ENCODE data around the gene ARPP21.

Gene ARPP21

DNA sequence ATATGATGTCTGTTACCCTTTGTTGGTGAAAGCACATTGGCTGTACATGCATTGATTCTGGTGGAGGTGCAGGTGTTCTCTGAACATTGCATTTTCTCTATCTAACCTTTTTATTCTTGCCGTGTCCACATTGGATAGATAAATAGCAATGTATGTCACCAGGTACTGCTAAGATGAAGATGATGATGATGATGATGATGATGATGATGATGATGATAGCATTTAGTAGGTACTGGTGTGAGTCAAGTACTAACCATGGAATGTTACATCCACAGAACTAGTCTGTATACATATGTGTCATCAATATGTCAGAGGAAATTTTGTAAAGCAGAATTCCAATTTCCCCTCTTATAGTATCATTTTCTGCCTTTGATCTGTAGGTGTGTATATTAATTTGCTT, 36.3 kb downstream of the ARPP21 start:
- no peak for DNase-seq (ENCODE audit: low read depth in 2 of 2)

DNA sequence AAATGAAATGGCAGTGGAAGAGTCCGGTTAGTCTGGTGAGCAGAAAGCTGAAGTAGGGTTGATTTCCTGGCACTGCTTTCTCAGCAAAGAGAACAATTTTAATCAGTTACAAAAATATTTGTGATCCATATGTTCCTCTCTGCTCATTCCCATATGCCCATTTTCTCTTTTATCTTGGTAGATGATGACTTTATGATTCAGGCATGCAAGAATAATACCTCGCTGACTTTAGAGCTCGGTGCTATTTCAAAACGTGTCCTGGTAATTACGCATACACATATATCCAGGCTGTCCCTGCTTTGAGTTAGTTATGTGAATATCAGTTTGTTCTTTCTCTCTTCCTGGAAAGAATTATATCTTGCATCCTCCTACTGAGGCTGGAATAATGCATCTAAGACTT, 38.5 kb downstream of the ARPP21 start:
- DNase-seq (ENCODE audit: low read depth in 2 of 2), result no peak

GRCh38 chr3:35678643-35679161, 39.4 kb downstream of the ARPP21 start:
- no peak for DNase-seq (ENCODE audit: low read depth in 2 of 2)

DNA sequence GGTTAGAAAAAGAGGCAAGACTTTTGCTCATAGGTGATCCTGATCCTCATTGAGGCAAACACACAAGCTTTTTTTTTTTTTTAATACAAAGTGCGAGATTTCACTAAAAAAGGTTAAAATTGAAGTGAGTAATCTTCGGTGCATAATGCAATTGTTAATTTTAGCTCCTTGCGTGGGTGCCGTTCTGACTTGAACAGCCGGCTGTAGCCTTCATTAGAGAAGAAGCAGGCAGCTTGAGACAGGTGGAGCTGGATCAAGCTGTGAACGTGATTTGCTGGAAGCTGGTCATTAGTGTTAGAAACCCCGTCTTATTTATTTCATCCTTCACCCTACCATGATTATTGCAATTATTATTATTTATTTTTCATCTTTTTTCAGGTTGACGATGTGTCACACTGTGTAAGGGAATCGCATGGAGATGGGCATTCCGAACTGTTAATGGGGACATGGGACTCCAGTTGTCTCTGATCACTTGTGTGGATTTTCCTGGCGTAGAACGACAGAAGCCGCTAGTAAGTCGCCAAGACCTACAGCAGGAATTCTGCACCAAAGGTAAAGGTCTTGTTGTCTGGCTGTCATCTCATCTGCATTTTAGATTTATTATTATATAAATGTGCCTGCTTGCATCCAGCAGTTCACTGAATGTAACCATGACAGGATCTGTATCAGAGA, 40.2 kb downstream of the ARPP21 start:
- DNase-seq (ENCODE audit: low read depth in 2 of 2), result no peak

DNA sequence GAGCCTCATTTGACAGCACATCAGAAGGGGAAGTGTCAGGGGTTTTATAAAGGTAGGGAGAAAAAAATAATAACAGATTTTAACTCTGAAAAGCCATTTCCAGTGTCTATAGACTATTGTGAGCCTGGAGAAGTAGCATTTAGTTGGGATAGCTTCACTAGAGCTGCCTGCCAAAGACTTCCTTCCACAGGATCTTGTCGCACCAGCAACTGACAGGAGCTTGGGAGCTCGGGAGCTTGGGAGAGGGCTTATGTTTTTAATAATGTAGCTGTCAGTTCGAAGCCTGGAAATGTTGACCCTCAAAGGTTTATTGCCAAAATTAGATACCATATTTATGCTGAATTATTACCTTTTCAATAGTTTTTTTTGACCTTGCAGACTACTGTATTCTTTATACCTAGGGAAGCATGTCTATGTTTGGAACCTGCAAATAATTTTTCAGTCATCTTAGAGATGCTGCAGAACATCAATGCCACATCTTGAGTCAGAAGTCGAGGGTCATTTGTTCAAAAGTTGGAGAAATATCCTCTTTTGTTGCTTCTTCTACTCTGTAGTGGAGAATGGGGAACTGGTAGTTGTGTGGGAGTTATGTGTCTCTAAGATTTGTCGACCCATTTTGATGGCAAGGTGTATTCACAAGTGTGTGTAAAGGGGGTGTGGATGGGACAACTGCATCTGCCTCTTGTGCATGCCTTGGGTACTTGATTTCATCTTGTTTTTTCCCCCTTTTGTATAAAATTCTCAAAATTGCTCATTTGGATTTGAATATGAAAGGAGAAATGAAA, 41.7 kb downstream of the ARPP21 start:
- no peak for DNase-seq (ENCODE audit: low read depth in 2 of 2)

GRCh38 chr3:35685153-35685552, 45.8 kb downstream of the ARPP21 start:
- DNase-seq (ENCODE audit: low read depth in 2 of 2), result no peak

GRCh38 chr3:35688826-35689225, 49.5 kb downstream of the ARPP21 start:
- no peak for DNase-seq (ENCODE audit: low read depth in 2 of 2)

DNA sequence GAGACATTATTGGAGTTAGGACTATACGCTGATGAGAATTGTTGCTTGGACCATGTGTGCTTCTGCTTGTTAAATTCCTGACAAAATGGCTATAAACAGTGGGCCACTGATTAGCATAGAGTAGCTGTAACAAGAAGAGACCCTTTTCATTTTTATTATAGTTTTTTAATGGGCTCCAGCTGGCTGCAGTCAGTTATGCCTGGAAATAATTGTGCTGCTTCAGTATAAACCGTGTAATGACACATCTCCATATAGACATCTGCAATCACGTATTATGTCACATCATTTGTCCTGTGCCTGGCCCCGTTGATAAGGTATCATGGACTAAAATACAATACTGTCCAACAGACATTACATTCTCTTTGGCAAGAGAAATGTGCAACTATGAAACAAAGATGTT, 50.9 kb downstream of the ARPP21 start:
- DNase-seq (ENCODE audit: low read depth in 2 of 2), result no peak

DNA sequence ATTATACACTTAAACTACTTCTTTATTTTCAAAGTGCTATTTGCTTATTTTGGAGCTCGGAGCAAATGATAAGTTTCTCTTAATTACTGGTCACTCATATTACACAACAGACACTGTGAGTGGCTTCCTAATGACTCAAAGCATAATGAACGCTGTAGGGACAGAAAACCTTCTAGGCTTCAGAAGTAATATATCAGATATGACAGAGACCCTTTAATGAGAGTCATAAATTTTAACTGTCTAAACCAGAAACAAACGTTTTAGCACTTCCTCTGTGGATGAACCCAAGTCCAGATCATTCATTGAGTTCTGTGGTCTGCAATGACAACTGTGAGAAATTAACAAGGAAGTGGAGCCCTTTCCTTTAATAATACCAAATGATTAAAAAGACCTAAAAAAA, 66.6 kb downstream of the ARPP21 start:
- DNase-seq (ENCODE audit: low read depth in 2 of 2), result no peak

GRCh38 chr3:35707904-35708303, 68.6 kb downstream of the ARPP21 start:
- DNase-seq (ENCODE audit: low read depth in 2 of 2), result no peak

DNA sequence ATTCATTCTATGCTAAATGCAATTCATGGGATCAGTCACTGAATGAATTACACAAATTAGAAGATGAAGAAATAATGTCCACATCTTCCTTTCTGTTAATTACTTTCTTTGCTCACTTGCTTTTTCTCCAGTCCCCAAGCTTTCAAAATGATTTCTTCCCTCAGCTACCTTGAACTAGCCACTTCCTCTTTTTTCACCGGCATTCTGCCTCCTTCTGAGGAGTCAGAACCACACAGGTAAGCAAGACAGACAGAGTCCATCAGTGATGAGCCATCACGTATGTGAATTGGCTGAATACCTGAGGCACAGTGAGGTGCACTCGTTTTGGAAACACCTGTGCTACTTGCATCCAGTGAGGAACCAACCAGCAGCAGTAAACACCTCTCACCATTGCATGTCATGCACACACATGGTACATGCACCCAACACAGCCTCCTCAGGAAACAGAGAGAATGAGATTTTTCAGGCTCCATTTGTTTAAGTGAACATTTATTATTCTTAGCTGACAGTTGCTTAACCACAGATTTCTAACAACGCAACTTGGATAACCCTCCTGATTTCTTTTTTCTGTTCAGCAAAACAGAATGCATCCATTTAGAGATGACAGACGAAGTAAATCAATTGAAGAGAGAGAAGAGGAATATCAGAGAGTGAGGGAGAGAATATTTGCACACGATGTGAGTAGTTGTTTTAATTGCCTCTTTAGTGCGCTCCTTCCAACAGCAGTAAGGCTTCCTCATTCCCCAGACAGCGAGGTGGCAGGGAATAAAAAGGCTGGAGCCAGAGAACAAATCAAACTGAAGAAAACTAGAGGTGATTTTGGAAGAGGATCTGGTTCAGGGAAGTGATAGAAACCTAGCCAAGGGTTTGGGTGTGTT, 69.3 kb downstream of the ARPP21 start:
- no peak for DNase-seq (ENCODE audit: low read depth in 2 of 2)

GRCh38 chr3:35709691-35710090, 70.4 kb downstream of the ARPP21 start:
- DNase-seq (ENCODE audit: low read depth in 2 of 2), result no peak

DNA sequence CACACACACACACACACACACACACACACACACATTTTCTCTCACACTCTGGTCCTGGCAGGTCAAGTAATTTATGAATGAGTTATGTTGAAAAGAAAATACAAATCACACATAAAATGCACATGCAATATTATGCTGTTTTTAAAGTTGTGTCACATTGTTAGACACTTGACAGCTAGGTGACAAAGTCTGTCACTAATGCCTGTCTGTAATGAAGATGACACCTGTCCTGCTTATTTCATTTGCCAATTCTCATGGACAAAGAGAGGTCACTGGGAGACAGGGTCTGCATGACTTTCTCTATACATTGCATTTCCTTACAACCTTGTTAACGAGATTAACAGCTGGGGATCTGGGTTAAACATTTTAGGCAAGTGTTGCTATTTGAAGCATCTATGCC, 71.2 kb downstream of the ARPP21 start:
- no peak for DNase-seq (ENCODE audit: low read depth in 2 of 2)

GRCh38 chr3:35718921-35719320, 79.6 kb downstream of the ARPP21 start:
- no peak for DNase-seq (ENCODE audit: low read depth in 2 of 2)

GRCh38 chr3:35721628-35722027, 82.3 kb downstream of the ARPP21 start:
- DNase-seq (ENCODE audit: low read depth in 2 of 2), result no peak

- DNase-seq (ENCODE audit: low read depth in 2 of 2), result no peak
These were observed 83.6 kb downstream of the ARPP21 start for GRCh38 chr3:35722902-35723301.

GRCh38 chr3:35723480-35724097, 84.3 kb downstream of the ARPP21 start:
- DNase-seq (ENCODE audit: low read depth in 2 of 2), result no peak

DNA sequence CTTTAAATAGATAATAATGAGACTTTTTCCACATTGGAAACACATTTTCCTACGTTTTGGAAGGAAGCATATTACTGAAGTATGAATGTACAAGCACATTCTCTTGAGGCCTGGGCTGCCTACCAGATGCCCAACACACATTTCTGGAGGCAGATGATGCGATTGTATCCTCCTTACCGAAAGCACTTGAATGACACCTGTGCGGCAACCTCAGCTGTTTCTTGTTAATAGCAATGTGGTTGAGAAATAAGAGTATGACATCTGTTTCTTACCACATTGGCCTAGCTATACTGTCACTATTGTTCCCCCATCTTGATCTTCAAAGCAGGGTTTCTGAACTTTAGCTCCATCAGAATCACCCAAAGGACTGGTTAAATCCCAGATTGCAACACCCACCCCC, 84.8 kb downstream of the ARPP21 start:
- DNase-seq (ENCODE audit: low read depth in 2 of 2), result no peak

DNA sequence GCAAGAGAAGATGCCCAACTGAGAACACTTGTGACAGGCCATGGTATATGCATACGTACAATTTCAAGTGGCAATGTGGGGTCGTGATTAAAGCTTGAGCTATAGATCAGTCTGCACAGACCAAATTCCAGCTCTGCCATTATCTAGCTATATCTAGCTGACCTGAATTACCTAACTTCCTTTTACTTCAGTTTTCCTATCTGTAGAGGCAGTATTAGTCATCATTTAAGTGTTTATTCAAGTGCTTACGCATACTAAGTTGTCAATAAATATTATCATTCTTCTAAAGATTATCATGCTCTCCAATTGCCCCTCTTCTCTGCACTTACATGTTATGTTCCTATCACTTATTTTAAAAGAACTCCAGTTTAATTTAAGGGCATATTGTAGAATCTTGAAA, 87.9 kb downstream of the ARPP21 start:
- no peak for DNase-seq (ENCODE audit: low read depth in 2 of 2)

DNA sequence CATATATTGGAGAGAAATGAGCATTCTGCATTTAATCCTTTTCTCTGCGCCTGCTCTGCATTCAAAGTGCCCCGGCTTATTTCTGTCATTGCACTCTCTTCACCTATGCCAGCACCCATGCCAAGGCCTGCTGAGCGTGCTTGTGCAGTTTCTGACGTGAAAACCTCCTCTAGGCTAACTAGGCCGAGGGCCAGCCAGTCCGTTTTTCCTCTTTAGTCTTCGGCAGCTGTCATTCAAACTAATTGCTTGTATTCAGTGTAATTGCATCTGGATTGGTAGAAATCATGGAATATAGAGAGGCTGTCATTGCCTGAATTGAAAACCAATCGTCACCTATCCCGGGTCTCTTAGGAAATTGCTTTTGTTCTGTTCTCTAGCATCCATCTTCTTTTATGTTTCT, 94.0 kb downstream of the ARPP21 start:
- DNase-seq (ENCODE audit: low read depth in 2 of 2), result no peak

DNA sequence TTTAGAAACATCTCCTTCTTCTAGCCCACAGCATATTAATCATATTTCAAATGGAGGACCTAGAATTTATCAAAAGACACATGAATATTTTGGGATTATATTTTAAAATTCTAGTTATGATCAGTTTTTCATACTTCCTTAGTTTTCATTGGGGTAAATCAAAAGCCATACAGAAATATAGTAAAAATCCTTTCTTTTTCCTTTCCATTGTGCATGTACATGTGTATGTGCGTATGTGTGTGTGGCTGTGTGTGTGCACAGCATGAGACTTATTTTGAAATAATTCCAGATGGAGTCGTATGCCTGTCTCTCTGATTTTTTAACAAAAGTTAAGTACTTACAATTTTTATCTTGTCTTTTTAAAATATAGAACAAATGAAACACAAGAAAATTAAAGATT, 94.5 kb downstream of the ARPP21 start:
- no peak for DNase-seq (ENCODE audit: low read depth in 2 of 2)

DNA sequence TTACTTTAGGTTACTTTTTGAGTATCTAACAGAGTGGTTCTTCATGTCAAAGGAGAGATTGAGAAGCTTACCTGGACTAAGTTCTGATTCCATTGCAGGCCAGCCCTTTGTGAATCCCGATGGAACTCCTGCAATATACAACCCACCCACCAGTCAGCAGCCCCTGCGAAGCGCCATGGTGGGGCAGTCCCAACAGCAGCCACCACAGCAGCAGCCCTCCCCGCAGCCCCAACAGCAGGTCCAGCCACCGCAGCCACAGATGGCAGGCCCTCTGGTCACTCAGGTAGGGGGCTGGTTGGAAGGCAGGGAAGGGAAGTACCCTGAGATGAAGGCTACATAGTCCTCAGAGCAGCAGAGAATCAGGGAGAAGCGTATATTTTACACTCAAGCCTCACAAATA, 97.8 kb downstream of the ARPP21 start:
- no peak for DNase-seq (ENCODE audit: low read depth in 2 of 2)
